Naive thymus-derived CD8-positive, alpha-beta T cell (primary cell): ENCODE measurements around the gene SLC22A16. TPM values are rescaled to one million over a fixed set of nuclear protein-coding genes. Genes with fewer than 3 reads are reported as not detected.

ENCODE experiments used
- ATAC-seq, 2 donors: fragments of 150-1000 bp; cut with Tn5 transposase in 1 of 2; sonication (Bioruptor Pico), chemical (Tn5 transposase) in 1 of 2; 1 replicate in 1 of 2; 2 replicates in 1 of 2; pipeline ENCODE4 v1.10.0; 2021; ENCODE audit warnings: mild to moderate bottlenecking in 2 of 2, moderate library complexity in 2 of 2
- POLR2A ChIA-PET: fragments of 350-600 bp; sonication (Branson Sonifier 250); formaldehyde crosslinking; loops from one replicate; lab custom pipeline; 2021; ENCODE audit warnings: antibody characterized with exemption; lab: Charles Lee
- DNase-seq, 10 donors: peaks; one replicate each; pipeline versions ENCODE4 v3.0.0 to v3.0.0-alpha.2; 2020 to 2022
- H3K27ac Mint-ChIP-seq, 10 donors: one replicate each; pipeline ENCODE4 v1.8.0; 2020 to 2022; ENCODE audit warnings: mild to moderate bottlenecking in 10 of 10, mixed read lengths in 10 of 10, moderate library complexity in 4 of 10, inconsistent platforms in 1 of 10
- H3K27me3 Mint-ChIP-seq, 5 donors: one replicate each; pipeline ENCODE4 v1.8.0; 2021 to 2022; ENCODE audit warnings: mixed read lengths in 5 of 5
- H3K36me3 Mint-ChIP-seq, 3 donors: one replicate each; pipeline ENCODE4 v1.8.0; 2020 to 2022; ENCODE audit warnings: mixed read lengths in 3 of 3, mild to moderate bottlenecking in 2 of 3, inconsistent platforms in 1 of 3
- H3K4me1 Mint-ChIP-seq, 4 donors: one replicate each; pipeline ENCODE4 v1.8.0; 2021 to 2022; ENCODE audit warnings: mixed read lengths in 4 of 4
- H3K4me3 Mint-ChIP-seq, 10 donors: one replicate each; pipeline ENCODE4 v1.8.0; 2020 to 2022; ENCODE audit warnings: mild to moderate bottlenecking in 10 of 10, mixed read lengths in 10 of 10, moderate library complexity in 6 of 10, inconsistent platforms in 1 of 10
- H3K9me3 Mint-ChIP-seq, 9 donors: one replicate each; pipeline ENCODE4 v1.8.0; 2020 to 2022; ENCODE audit warnings: mixed read lengths in 9 of 9, mild to moderate bottlenecking in 3 of 9, inconsistent platforms in 1 of 9, moderate library complexity in 1 of 9
- polyA plus RNA-seq, 3 donors: library from polyadenylated mRNA; unstranded; fragments of 300-500 nt; fragmentation: Illumina TruSeq; gene quantifications; one replicate each; pipeline ENCODE4 v1.2.3, GENCODE V29; 2021
- total RNA-seq, 8 experiments: library from RNA in 2 of 8; stranded (reverse) in 2 of 8; gene quantifications; one replicate each; pipeline ENCODE4 v1.2.3 and lab custom pipeline; 2021 to 2026

Gene SLC22A16
- total and polyA plus RNA-seq, 5 experiments from 2014 or later, result not detected

DNA sequence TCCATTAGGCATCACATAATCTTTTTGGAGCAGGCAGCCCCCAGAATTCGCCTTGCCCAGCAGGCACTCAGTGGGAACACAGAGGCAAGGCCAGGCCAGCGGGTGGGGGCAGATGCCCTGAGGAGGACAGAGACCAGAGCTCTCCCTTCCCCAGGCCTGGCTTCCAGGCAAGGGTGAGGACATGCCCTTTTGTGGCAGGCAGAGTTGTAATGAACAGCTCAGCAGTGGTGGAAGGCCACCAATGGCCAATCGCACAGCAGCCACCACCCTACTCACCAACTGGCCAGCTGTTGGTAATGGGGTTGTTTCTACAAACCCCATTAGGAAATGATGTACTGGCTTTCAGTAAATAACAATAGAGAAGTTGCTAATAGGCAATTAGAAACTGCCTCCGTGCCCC, 45.7 kb downstream of the SLC22A16 start:
- POLR2A ChIA-PET, result no interaction called here
- H3K27ac Mint-ChIP-seq, result no peak overlapping the region
- no peaks in the 10 kb centered on the region for H3K4me1 Mint-ChIP-seq
- ATAC-seq (no peak), DNase-seq (no peak)
- H3K4me3 Mint-ChIP-seq, result no peak overlapping the region
- peaks cover 0 to 19% (median 7%) of the 10 kb centered on the region in 5 donors for H3K27me3 Mint-ChIP-seq
- peaks cover 0 to 7% (median 0%) of the 10 kb centered on the region in 3 donors for H3K36me3 Mint-ChIP-seq
- peaks cover 0 to 4% (median 0%) of the 10 kb centered on the region in 9 donors for H3K9me3 Mint-ChIP-seq

- Mint-ChIP-seq H3K4me3 (no peak overlapping the region), H3K36me3 (peaks cover 0 to 4% (median 0%) of the 10 kb centered on the region in 3 donors), H3K27me3 (peaks cover 2 to 20% (median 7%) of the 10 kb centered on the region in 5 donors), H3K4me1 (no peaks in the 10 kb centered on the region), H3K27ac (no peak overlapping the region), H3K9me3 (peaks cover 0 to 3% (median 0%) of the 10 kb centered on the region in 9 donors)
- ATAC-seq, result no peak
- no peak for DNase-seq
- POLR2A ChIA-PET, result no interaction called here
Measured at GRCh38 chr6:110430236-110430635, 46.2 kb downstream of the SLC22A16 start.

DNA sequence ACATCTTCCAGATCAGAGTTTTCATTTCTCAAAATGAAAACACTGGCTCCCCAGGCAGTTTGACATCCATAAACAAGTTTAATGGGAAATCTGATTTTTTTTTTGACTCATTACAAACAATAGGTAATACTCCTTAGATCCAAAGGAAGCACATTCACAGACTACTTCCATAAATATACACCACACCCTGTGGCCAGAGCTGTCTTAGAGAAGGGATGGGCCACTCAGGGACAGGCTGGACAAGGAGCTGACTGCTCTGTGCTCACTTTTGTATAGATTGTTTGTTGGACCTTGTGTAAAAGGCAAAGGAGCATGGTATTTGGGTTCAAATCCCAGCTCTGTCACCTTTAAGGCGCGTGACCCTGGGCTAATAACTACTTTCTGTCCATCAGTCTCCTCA, 48.3 kb downstream of the SLC22A16 start:
- H3K9me3 Mint-ChIP-seq, result peaks cover 0 to 1% (median 0%) of the 10 kb centered on the region in 9 donors
- POLR2A ChIA-PET, result no interaction called here
- no peaks in the 10 kb centered on the region for H3K4me1 Mint-ChIP-seq
- H3K4me3 Mint-ChIP-seq, result no peak overlapping the region
- H3K36me3 Mint-ChIP-seq, result no peaks in the 10 kb centered on the region
- DNase-seq, result no peak
- peaks cover 11 to 30% (median 16%) of the 10 kb centered on the region in 5 donors for H3K27me3 Mint-ChIP-seq
- no peak for ATAC-seq
- H3K27ac Mint-ChIP-seq, result no peak overlapping the region

GRCh38 chr6:110425816-110426215, 50.6 kb downstream of the SLC22A16 start:
- POLR2A ChIA-PET, result no interaction called here
- H3K27me3 Mint-ChIP-seq, result peaks cover 13 to 39% (median 25%) of the 10 kb centered on the region in 5 donors
- DNase-seq (no peak), ATAC-seq (no peak)
- H3K27ac Mint-ChIP-seq, result no peak overlapping the region
- H3K4me3 Mint-ChIP-seq, result no peak overlapping the region
- peaks cover 0 to 8% (median 2%) of the 10 kb centered on the region in 3 donors for H3K36me3 Mint-ChIP-seq
- peaks cover 1 to 13% (median 9%) of the 10 kb centered on the region in 9 donors for H3K9me3 Mint-ChIP-seq
- no peaks in the 10 kb centered on the region for H3K4me1 Mint-ChIP-seq

- ATAC-seq, result no peak
- Mint-ChIP-seq H3K27me3 (peaks cover 20 to 40% (median 26%) of the 10 kb centered on the region in 5 donors), H3K4me3 (no peak overlapping the region), H3K4me1 (peaks cover 0 to 2% (median 0%) of the 10 kb centered on the region in 4 donors), H3K36me3 (peaks cover 0 to 8% (median 2%) of the 10 kb centered on the region in 3 donors), H3K9me3 (peaks cover 0 to 13% (median 9%) of the 10 kb centered on the region in 9 donors), H3K27ac (no peak overlapping the region)
- POLR2A ChIA-PET, result no interaction called here
- DNase-seq, result no peak
Measured at GRCh38 chr6:110422444-110422822, 54.0 kb downstream of the SLC22A16 start.

- POLR2A ChIA-PET, result no interaction called here
- Mint-ChIP-seq H3K27me3 (peaks cover 20 to 40% (median 24%) of the 10 kb centered on the region in 5 donors), H3K9me3 (peaks cover 0 to 13% (median 9%) of the 10 kb centered on the region in 9 donors), H3K4me3 (no peak overlapping the region), H3K4me1 (peaks cover 0 to 2% (median 0%) of the 10 kb centered on the region in 4 donors), H3K36me3 (peaks cover 0 to 8% (median 2%) of the 10 kb centered on the region in 3 donors), H3K27ac (no peak overlapping the region)
- DNase-seq (no peak), ATAC-seq (no peak)
Measured at GRCh38 chr6:110421749-110422443, 54.5 kb downstream of the SLC22A16 start.

- H3K27ac Mint-ChIP-seq, result no peak overlapping the region
- no peak overlapping the region for H3K4me3 Mint-ChIP-seq
- H3K9me3 Mint-ChIP-seq, result peaks cover 0 to 13% (median 9%) of the 10 kb centered on the region in 9 donors
- DNase-seq, result no peak
- H3K36me3 Mint-ChIP-seq, result peaks cover 0 to 8% (median 2%) of the 10 kb centered on the region in 3 donors
- ATAC-seq, result no peak
- H3K4me1 Mint-ChIP-seq, result peaks cover 1 to 11% (median 7%) of the 10 kb centered on the region in 4 donors
- POLR2A ChIA-PET, result no interaction called here
- peaks cover 13 to 27% (median 18%) of the 10 kb centered on the region in 5 donors for H3K27me3 Mint-ChIP-seq
Measured at GRCh38 chr6:110419028-110419739, 57.2 kb downstream of the SLC22A16 start.

DNA sequence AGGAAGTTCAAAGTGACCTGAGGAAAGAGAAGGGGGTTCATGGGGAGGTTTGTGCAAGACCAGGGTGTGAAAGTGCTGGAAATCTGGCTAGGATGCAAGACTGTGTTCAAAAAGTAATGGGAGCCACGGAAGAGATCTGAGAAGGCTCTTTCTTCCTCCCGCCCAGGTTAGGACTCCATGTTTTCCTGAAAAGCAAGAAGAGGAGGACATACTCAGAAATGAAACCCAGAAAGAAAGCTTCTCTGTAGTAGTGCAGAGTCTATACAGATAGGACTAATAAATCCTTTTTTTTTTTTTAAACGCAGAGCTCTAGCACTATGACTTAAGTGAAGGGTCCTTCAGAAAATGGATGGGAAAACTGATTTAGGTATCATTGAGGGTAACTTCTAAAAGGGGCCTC, 57.8 kb downstream of the SLC22A16 start:
- Mint-ChIP-seq H3K4me1 (peaks cover 1 to 11% (median 7%) of the 10 kb centered on the region in 4 donors), H3K27ac (no peak overlapping the region), H3K36me3 (peaks cover 0 to 8% (median 2%) of the 10 kb centered on the region in 3 donors), H3K4me3 (no peak overlapping the region), H3K27me3 (peaks cover 10 to 21% (median 14%) of the 10 kb centered on the region in 5 donors), H3K9me3 (peaks cover 0 to 13% (median 9%) of the 10 kb centered on the region in 9 donors)
- POLR2A ChIA-PET, result no interaction called here
- DNase-seq (no peak), ATAC-seq (no peak)

DNA sequence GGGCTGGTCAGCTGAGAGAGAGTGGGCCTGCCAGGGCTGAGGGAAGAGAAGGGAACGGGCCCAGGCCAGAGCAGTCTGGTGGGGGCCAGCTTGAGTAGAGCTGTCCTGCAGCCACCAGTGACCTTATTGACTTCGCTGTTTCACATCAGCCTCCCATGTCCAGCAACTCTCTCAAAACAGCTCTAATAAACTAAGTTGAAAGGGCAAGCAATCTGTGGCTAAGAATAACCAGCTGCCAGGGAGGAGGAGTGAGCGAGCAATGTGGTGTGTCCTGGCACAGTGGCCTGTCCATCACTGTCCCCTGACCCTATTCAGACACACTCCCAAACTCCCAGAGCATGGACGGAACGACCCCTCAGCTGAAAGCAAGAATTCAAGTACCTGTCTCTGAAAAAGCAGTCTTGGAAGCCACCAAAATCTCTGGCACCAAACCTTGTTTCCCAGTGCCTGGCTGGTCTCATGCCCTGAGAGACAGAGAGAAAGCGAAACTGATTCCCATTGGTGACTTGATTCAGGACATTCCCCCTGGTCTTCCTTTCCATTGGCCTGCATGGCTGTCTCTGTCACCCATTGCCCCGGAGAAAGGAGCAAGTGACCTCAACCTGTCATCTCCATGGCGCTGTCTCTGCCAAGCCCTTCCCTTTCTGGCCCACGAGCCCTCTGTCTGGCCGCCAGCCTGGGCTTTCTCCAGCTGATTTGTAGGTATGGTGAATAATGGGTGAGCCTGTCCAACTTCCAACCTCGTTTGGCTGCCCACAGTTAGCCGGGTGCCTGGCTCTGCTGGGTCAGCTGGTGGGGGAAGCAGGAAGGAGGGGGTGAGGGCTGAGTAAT, 61.1 kb downstream of the SLC22A16 start, which contains the start of gene DDO:
DDO (minus strand) TSS at position 490 of the 831 bp plus-strand sequence. CDS start 2,113 bp downstream, outside the sequence.
- no peaks in the 10 kb centered on the region for H3K9me3 Mint-ChIP-seq
- POLR2A ChIA-PET, result no interaction called here
- peaks cover 5 to 10% (median 7%) of the 10 kb centered on the region in 5 donors for H3K27me3 Mint-ChIP-seq
- ATAC-seq (no peak), DNase-seq (no peak)
- peak within 1 kb of the TSS in 4 of 10 donors; percentile 12 to 45 (median 30) for H3K4me3 Mint-ChIP-seq
- peak within 1 kb of the TSS in 2 of 10 donors; percentile 12 to 25 for H3K27ac Mint-ChIP-seq
- H3K36me3 Mint-ChIP-seq, result no peaks in the 10 kb centered on the region
- peaks cover 1 to 11% (median 7%) of the 10 kb centered on the region in 4 donors for H3K4me1 Mint-ChIP-seq

- Mint-ChIP-seq H3K27me3 (peaks cover 5 to 10% (median 7%) of the 10 kb centered on the region in 5 donors), H3K36me3 (no peaks in the 10 kb centered on the region), H3K4me1 (peaks cover 1 to 11% (median 7%) of the 10 kb centered on the region in 4 donors), H3K4me3 (peak overlapping the region in 1 of 10 donors; percentile 17), H3K27ac (peak overlapping the region in 1 of 10 donors; percentile 25), H3K9me3 (no peaks in the 10 kb centered on the region)
- no peak for ATAC-seq
- DNase-seq, result no peak
- POLR2A ChIA-PET, result no interaction called here
Measured at GRCh38 chr6:110414669-110415068, 61.7 kb downstream of the SLC22A16 start.

DNA sequence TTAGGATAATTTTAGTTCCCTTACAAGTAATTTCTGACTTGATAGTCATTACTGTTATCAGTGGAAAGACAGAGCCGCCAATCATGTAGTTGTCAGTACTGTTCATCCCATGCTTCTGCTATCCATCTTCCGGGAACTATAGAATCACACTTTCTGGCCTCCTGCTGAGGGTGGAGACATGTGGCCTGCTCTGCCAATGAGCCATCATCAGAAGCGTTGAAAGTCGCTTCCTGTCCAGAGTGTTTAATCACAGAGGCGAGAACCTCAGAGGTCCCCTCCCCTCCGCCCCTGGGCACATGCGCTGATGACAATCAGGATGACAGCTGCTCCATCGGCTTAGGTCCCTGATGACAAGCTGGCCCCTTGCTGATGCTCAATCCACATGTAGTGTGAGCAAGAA, 64.1 kb downstream of the SLC22A16 start:
- no peaks in the 10 kb centered on the region for H3K36me3 Mint-ChIP-seq
- POLR2A ChIA-PET, result no interaction called here
- H3K27me3 Mint-ChIP-seq, result peaks cover 0 to 3% (median 0%) of the 10 kb centered on the region in 5 donors
- no peak overlapping the region for H3K4me3 Mint-ChIP-seq
- peaks cover 1 to 11% (median 6%) of the 10 kb centered on the region in 4 donors for H3K4me1 Mint-ChIP-seq
- H3K9me3 Mint-ChIP-seq, result no peaks in the 10 kb centered on the region
- no peak overlapping the region for H3K27ac Mint-ChIP-seq
- DNase-seq, result no peak
- no peak for ATAC-seq

DNA sequence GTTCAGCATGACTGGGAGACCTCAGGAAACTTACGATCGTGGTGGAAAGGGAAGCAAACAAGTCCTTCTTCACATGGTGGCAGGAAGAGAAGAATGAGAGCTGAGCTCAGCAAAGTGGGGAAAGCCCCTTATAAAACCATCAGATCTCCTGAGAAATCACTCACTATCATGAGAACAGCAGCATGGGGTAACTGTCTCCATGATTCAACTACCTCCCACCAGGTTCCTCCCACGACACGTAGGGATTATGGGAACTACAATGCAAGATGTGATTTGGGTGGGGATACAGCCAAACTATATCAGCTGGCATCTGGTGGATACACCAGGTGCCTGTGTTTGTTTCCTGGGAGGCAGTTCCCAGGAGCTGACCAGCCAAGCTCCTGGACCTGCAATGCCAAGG, 65.9 kb downstream of the SLC22A16 start:
- POLR2A ChIA-PET, result no interaction called here
- DNase-seq (no peak), ATAC-seq (no peak)
- Mint-ChIP-seq H3K27me3 (peaks cover 0 to 3% (median 0%) of the 10 kb centered on the region in 5 donors), H3K4me3 (no peak overlapping the region), H3K4me1 (peaks cover 0 to 8% (median 4%) of the 10 kb centered on the region in 4 donors), H3K9me3 (no peaks in the 10 kb centered on the region), H3K36me3 (no peaks in the 10 kb centered on the region), H3K27ac (no peak overlapping the region)
